NCI-H1694 (cell line): Measurements from ENCODE around the gene PCTP.

ENCODE experiments used
- DNase-seq: peaks from one replicate; lab custom pipeline; 2025; lab: John Stamatoyannopoulos, UW

PCTP gene

DNA sequence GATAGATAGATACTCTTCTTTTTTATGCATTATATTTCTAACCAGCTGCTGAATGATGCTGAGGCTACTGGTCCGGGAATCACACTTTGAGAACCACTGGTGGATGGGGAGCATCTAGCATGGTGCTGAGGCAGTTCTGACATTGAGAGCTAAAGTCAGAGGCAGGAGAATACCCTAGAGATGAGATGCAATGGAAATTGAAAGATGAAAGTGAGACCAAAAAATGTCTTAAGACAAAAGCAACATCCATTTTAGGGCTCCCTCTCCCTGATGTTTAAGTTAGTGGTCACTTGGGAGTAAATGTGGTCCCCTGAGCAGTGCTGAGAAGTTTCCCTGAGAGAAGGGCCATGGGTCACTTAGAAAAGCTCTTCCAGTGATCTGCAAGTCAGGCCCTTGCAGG is 6.8 kb downstream of the PCTP start:
- DNase-seq, result no peak

GRCh38 chr17:55758171-55758570 is 7.3 kb downstream of the PCTP start:
- no peak for DNase-seq

DNA sequence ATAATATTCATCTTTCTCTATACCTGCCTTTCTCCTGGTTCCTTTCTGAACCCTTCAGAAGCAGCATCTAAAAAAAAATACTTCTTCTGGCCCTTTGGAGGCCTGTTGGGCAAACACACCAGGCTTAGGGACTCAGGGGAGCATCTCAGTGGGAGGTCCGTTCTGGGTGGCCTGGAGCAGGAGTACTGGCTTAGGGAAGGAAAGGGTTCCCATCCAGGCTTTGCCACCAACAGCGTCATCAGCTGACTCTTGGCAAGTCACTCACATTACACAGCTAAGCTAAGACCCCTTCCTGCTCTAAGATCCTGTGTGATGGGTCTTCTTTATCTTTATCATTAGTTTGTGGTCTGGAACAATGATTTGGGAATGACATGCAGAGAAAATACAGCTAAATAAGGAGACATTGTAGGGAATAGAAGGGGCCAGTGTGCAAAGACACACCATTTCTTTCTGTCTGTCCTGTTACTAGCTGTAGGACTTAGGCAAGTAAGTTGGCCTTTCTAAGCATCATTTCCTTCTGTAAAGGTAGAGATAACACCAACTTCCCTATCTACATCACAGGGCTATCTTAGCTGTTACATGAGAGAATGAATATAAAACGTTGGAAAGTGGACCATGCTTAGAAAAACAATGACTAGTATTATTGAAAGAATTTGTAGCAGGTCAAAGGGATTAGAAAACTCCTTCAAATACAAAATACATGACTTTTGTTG is 9.9 kb downstream of the PCTP start:
- DNase-seq, result no peak

- no peak for DNase-seq
These were observed 11.4 kb downstream of the PCTP start for GRCh38 chr17:55762086-55762858.

- no peak for DNase-seq
These were observed 13.0 kb downstream of the PCTP start for GRCh38 chr17:55763856-55764255.

DNA sequence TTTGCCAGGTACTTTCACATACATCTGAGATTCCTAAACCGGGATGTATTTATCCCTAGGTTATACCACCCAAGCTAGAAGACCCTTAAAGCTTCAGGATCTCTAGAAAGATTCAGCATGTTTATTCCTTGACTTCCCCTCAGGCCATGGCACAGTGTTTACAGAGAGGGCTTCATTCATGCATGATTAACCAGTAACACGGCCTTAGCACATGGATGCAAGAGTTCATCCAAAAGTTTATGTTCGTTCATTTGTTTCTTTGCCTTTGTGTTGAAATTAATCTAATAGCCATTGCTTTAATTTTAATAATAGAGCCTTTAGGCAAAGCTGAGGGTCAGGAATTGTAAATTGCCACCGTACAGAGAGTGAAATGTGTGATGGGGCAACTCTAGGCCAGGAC is 13.8 kb downstream of the PCTP start:
- no peak for DNase-seq

- DNase-seq, result no peak
These were observed 14.6 kb downstream of the PCTP start for GRCh38 chr17:55765472-55765871.

DNA sequence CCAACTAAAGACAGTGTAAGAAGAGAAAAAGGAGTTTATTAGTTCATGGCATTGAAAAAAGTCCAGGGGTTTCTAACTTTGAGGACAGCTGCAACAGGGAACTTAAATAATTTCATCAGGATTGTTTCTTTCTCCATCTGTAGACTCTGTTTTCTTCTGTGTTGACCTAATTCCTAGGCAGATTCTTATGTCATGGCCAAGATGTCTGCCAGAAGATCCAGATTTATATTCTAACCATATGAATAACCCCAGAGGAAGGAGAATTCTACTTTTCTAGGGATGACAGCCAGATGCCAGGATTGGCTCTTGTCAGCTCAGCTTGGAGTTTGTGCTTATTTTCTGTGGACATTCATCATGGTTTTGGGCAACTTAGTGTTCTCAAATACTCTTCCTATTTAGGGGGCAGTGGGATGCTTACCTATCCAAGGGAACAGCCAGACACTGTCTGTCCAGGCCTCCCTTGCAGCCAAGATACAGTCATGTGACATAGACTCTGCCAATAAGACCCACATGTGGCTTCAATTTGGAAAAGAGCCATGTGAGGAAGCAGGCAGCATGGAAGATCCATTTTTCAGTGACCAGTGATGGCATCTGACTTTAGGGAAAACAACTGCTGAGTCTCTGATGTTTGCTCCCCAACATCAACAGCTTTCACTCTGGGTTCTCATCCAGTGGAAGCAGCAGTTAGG is 18.2 kb downstream of the PCTP start:
- no peak for DNase-seq

- no peak for DNase-seq
These were observed 18.8 kb downstream of the PCTP start for GRCh38 chr17:55769625-55770000.

DNA sequence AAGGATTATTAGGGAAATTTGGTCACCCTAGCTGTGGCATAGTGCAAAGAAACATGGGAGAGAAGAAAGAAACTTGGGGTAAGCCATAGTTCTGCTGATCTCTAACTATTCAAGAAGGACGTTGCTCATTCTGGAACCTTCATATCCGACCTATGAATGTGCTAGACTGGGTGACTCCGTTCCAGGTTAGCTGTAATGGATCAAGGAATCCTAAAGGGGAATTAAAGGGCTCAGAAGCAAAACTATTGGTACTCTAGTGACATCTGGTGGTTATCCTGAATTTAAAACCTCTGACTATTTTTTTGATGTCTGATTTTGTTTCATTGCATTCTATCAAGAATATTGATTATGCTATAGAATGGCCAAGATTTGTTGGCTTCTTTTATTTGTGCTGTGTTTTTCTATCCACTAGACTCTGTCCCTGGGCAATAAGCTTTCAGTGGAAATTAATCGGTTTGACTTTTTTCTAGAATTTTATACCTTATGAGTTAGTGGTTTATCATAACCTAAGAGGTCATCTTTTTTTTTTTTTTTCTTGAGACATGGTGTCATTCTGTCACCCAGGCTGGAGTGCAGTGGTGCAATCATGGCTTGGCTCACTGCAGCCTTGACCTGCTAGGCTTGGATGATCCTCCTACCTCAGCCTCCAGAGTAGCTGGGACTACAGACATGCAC is 19.5 kb downstream of the PCTP start:
- DNase-seq, result peak; percentile 81

GRCh38 chr17:55772086-55772485 is 21.2 kb downstream of the PCTP start:
- DNase-seq, result no peak

DNA sequence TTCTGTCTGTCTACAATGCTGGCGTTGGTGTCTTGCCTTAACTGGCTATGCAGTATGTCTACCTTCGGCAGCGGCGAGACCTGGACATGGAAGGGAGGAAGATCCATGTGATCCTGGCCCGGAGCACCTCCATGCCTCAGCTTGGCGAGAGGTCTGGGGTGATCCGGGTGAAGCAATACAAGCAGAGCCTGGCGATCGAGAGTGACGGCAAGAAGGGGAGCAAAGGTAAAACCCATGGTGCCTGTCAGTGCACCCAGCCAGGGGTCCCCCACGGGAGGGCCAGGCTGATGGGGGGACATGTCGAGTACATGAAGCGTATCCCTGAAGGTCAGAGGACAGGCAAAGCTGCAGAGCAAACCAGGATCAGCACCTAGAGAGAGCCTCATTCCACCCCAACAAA is 22.8 kb downstream of the PCTP start:
- DNase-seq, result no peak

DNA sequence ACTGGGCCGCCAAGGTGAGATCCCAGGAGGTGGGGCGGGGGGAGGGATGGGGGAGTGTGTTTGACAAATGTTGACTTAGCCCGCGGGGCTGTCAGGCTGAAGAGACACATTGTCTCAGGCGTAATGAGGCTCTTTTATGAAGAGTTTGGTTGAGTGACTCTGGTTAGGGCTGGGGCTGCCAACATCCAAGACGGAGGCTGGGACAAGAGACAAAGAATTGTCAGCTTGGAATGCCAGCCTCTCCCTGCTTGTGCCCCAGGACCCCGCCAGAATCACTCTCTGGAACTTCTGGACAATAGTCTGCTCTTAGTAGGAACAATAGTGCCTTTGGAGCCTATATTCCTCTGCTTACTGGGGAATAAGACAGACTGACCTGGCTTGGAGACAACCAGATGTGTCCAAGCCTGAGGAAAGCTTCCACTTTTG is 24.0 kb downstream of the PCTP start:
- DNase-seq, result no peak

DNA sequence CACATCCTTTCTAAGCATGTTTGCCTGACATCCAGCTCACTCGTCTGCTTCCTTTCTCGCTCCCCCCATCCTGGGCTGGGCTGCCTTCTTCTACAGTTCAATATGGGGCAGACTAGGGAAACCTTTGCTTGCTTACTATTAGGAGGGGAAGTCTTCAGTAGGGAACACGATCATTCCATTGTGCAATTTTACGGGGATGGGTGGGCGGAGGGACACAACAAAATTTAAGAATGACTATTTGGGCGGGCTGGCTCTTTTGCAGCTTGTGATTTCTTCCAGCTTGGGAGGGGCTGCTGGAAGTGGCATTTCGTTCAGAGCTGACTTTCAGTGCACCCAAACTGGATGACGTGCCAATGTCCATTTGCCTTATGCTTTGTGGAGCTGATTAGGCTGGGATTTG is 25.4 kb downstream of the PCTP start:
- no peak for DNase-seq

DNA sequence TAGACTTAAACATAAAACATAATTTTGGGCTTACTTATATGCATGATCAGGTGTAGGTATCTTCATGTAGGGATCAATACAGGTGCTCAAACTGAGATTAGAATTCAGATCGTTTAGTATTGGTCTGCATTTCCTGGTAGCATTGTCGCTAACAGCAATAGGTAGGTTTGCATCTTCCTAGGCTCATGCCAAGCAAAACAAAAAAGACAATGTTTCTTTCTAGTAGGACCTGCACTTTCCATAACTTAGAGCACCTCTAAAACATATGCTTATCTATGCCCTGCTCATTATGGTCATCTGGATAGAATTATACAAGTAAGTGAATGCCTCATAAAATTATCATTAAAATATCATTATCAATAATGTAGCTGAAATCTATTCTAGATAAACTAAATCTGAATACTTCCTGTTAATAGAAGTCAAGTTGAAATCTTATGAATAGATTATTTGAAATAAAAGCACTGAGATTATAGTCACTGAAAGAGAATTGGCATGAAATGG is 26.7 kb downstream of the PCTP start:
- DNase-seq, result no peak

- no peak for DNase-seq
These were observed 27.7 kb downstream of the PCTP start for GRCh38 chr17:55778389-55779118.

DNA sequence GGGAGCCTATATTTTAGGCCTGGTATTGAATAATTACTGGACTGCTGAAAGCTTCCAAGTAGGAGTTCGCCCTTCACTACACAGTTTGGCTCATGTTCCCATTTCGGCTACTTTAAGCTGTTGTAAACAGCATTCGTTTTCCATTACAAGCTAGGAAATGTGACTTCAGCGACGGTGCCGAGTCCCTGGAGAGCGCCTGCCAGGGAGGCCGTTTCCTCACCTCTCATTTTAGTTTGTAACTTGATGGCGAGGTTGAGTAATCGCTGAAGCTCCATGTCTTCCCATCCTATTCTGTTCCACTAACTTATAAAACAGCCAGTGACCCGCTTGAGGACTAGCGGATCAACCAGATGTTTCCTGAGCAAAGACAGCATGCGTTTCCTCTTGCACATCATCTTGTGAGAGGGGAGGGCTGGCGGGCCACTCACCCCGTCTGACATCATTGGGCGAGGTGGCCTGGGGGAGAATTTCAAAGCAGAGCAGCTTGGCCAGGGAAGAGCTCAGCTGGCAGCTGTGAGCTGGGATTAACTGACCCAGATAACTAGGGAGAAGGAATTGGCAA is 32.9 kb downstream of the PCTP start:
- no peak for DNase-seq

DNA sequence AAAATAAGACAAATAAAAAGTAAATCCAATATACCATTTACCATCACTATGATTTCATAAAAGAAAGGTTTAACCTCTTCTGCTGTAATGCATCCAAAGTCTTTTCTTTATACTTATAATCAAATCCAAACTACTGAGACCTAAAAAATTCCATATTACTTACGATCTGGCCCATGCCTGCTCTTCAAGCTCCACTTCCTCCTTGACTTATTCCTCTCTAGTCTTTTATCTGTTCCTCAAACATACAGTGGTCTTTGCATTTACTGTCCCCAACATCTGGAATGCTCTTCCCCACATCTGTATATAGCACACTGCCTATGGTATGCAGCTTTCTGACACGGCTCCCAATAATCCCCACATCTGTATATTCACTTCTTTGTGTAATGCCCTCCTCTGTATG is 33.8 kb downstream of the PCTP start:
- DNase-seq, result no peak

DNA sequence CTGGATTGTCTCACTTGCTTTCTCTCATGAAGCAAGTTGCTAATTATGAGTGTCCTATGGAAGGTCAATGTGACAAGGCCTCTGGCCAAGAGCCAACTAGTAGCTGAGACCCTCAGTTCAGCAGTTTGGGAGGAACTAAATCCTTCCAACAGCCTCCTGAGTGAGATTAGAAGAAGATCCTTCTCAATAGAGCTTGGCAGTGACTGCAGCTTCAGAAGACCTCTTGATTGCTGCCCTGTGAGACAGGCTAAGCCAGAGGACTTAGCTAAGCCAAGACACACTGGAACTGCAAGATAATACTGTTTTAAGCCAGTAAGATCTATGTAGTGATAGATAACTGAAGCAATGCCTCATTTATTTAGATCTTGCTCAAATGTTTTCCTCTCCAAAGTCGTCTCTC is 34.3 kb downstream of the PCTP start:
- no peak for DNase-seq

DNA sequence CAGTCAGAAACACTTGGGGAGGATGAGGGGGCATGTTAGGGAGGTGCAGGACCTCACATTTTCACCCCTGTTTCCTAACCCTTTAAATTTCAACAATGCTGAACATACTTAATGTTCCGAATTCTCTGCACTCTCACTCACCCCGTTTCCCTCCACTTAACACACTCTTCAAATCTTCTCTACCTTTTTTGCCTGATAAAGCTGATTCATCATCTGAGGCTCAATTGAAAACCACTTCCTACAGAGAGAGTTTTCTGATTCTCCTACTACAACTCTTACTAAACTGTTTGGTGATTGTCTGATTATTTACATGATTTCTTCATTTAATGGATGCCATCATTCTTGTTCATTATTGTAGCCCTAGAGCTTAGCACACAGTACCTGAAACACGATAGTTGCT is 42.4 kb downstream of the PCTP start:
- DNase-seq, result no peak

DNA sequence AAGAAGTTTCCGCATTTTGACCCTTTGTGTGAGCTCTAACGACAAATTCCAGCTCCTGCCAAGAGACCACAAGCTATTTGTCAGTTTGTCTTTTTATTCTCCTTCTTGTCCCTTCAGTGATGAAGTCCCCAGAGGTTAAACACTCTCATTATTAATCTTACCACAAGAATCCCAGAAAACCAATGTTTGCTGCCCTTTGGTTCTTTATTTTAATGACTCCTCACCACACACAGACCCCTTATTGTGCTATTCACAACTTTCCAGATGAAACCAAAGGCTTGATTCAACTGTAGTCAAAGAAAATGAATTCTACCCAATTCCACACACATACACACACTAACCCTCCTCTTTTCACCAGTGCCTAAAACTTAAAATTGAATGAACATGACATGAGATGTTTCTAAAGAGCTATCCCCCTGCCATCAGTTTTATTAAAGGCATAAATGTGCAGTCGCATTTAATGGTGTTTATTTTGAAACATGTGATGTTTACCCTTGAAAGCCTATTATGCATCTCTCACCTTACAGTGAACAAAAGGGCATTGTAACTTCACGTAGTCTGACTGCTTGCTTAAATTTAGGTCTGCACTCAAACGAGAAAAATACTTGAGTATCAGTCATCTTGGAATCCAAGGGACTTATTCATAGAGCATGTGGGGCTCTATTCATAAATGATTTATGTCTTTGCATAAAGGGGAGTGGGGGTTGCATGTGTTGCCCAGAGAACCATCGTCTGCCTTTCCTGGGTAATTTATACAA is 44.1 kb downstream of the PCTP start:
- DNase-seq, result no peak
